Activated CD8-positive, alpha-beta memory T cell treated with anti-CD3 and anti-CD28 coated beads, Interleukin-2, amount 50 U/mL, for 48 hours (primary cell): Measurements from ENCODE around the gene PARPBP.
"Not testable (repeated sequence)": the region's sequence is repeated elsewhere in the genome, so short reads cannot be mapped to it uniquely, and the experiment has no call there.

Source experiments
- DNase-seq: peaks from one replicate; pipeline ENCODE4 v3.0.0-alpha.2; 2020

PARPBP gene

GRCh38 chr12:102119674-102120563, at the start of gene PARPBP, which contains the start of gene NUP37:
Gene PARPBP (plus strand): TSS chr12:102120183. CDS start chr12:102123889, 3,706 bp downstream.
Gene NUP37 (minus strand): TSS chr12:102120114. CDS start chr12:102118518, 1,596 bp downstream.
- DNase-seq: peak; percentile 94

GRCh38 chr12:102072092-102072491, 47.9 kb upstream of the PARPBP start:
- DNase-seq: not testable (repeated sequence)

GRCh38 chr12:102080842-102081241, 39.1 kb upstream of the PARPBP start:
- DNase-seq: no peak

- DNase-seq: not testable (repeated sequence)
Measured at GRCh38 chr12:102089228-102089835, 30.7 kb upstream of the PARPBP start.

GRCh38 chr12:102093319-102093718, 26.7 kb upstream of the PARPBP start:
- no peak for DNase-seq

GRCh38 chr12:102095677-102096263, 24.2 kb upstream of the PARPBP start:
- DNase-seq: no peak

- no peak for DNase-seq
Measured at GRCh38 chr12:102096855-102097254, 23.1 kb upstream of the PARPBP start.

GRCh38 chr12:102106905-102107304, 13.1 kb upstream of the PARPBP start:
- DNase-seq: no peak

- no peak for DNase-seq
Measured at GRCh38 chr12:102107970-102108369, 12.0 kb upstream of the PARPBP start.

- DNase-seq: no peak
Measured at GRCh38 chr12:102110782-102111181, 9.2 kb upstream of the PARPBP start.

GRCh38 chr12:102114212-102114611, 5.8 kb upstream of the PARPBP start:
- DNase-seq: no peak

- no peak for DNase-seq
Measured at GRCh38 chr12:102116392-102116791, 3.6 kb upstream of the PARPBP start.

- DNase-seq: no peak
Measured at GRCh38 chr12:102118874-102119273, 1.1 kb upstream of the PARPBP start.

GRCh38 chr12:102120564-102120873, 536 bp downstream of the PARPBP start:
- DNase-seq: no peak

- DNase-seq: no peak
Measured at GRCh38 chr12:102120886-102121285, 903 bp downstream of the PARPBP start.

GRCh38 chr12:102121328-102121727, 1.3 kb downstream of the PARPBP start:
- DNase-seq: not testable (repeated sequence)

- DNase-seq: not testable (repeated sequence)
Measured at GRCh38 chr12:102130720-102131119, 10.7 kb downstream of the PARPBP start.

- DNase-seq: not testable (repeated sequence)
Measured at GRCh38 chr12:102131442-102131841, 11.5 kb downstream of the PARPBP start.

- DNase-seq: not testable (repeated sequence)
Measured at GRCh38 chr12:102137619-102138018, 17.6 kb downstream of the PARPBP start.

GRCh38 chr12:102142866-102143373, 22.9 kb downstream of the PARPBP start:
- DNase-seq: not testable (repeated sequence)

GRCh38 chr12:102144221-102144620, 24.2 kb downstream of the PARPBP start:
- no peak for DNase-seq

GRCh38 chr12:102147062-102147587, 27.1 kb downstream of the PARPBP start:
- DNase-seq: not testable (repeated sequence)

- DNase-seq: not testable (repeated sequence)
Measured at GRCh38 chr12:102155206-102155605, 35.2 kb downstream of the PARPBP start.
